Kidney tubule cell (primary cell): Measurements from ENCODE around the gene CD70.
"Not testable (repeated sequence)": the region's sequence is repeated elsewhere in the genome, so short reads cannot be mapped to it uniquely, and the experiment has no call there.

Experiments used
- DNase-seq: peaks from one replicate; pipeline ENCODE4 v3.0.0-alpha.2; 2018; ENCODE audit warnings: low spot score

CD70 gene, protein sequence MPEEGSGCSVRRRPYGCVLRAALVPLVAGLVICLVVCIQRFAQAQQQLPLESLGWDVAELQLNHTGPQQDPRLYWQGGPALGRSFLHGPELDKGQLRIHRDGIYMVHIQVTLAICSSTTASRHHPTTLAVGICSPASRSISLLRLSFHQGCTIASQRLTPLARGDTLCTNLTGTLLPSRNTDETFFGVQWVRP

DNA sequence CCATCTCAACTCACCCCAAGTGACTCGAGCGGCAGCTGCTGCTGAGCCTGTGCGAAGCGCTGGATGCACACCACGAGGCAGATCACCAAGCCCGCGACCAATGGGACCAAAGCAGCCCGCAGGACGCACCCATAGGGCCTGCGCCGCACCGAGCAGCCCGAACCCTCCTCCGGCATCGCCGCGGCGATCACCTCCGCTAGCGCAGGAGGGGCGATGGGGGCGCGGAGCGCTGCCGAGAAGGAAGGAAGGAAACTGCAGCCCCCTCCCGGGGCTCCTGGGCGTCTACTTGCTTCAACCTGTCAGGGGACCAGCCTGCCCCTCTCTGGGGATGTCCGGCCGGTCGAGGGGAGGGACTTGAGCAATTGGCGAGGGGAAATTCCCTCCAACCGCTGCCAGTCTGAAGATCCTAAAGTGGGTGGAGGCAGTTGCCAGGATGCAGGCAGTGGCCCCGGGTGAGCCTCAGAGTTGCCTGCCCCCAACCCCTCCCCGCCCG, at the start of gene CD70:
TSS of gene CD70 (minus strand) at position 324 of the 493 bp plus-strand sequence. CDS start at position 176, 148 bp downstream.
- DNase-seq: peak; percentile 86

DNA sequence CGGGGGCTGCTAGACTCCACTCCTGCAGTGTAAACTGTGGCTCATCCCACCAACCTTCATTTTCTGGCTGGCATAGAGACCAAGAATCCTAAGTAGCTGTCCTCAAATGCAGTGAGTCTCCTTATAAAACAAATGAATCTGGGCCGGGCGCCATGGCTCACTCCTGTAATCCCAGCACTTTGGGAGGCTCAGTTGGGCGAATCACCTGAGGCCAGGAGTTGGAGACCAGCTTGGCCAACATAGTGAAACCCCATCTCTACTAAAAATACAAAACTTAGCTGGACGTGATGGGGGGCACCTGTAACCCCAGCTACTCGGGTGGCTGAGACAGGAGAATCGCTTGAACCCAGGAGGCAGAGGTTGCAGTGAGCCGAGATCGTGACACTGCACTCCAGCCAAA, 49.4 kb upstream of the CD70 start:
- not testable (repeated sequence) for DNase-seq

DNA sequence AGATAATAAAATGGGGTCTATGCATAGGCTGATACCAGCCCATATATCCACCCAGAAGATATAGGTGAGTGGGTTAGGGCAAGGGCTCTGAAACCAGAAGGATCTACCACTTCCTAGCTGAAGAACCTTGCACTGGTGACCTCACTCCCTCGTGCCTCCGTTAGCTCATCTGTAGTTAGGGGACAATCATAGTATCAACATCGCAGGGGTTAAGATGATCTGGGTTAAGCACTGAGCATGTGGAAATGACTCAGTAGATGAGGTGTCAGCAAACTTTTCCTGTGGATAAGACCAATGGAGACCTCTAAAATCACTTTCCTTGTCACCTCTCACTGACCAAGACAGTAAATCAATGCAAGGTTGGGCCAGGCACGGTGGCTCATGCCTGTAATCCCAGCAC, 48.5 kb upstream of the CD70 start:
- DNase-seq: peak; percentile 90

DNA sequence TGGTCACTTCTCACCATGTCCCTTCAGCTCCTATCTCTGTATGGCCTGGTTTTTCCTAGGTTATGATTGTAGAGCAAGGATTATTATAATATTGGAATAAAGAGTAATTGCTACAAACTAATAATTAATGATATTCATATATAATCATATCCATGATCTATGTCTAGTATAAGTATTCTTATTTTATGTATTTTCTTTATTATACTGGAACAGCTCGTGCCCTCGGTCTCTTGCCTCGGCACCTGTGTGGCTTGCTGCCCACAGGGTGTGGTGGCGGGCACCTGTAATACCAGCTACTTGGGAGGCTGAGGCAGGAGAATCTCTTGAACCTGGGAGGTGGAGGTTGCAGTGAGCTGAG, 42.5 kb upstream of the CD70 start:
- not testable (repeated sequence) for DNase-seq

DNA sequence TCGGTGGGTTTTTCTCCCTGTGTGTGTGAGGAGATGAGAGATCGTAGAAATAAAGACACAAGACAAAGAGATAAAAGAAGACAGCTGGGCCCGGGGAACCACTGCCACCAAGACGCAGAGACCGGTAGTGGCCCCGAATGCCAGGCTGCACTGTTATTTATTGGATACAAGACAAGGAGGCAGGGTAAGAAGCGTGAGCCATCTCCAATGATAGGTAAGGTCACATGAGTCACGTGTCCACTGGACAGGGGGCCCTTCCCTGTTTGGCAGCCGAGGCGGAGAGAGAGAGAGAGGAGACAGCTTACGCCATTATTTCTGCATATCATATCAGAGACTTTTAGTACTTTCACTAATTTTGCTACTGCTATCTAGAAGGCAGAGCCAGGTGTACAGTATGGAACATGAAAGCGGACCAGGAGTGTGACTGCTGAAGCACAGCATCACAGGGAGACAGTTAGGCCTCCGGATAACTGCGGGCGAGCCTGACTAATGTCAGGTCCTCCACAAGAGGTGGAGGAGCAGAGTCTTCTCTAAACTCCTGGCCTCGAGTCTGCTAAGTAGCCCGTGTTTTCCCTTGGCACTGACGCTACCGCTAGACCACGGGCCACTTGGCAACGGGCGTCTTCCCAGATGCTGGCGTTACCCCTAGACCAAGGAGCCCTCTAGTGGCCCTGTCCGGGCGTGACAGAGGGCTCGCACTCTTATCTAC, 42.0 kb upstream of the CD70 start:
- peak; percentile 79 for DNase-seq

DNA sequence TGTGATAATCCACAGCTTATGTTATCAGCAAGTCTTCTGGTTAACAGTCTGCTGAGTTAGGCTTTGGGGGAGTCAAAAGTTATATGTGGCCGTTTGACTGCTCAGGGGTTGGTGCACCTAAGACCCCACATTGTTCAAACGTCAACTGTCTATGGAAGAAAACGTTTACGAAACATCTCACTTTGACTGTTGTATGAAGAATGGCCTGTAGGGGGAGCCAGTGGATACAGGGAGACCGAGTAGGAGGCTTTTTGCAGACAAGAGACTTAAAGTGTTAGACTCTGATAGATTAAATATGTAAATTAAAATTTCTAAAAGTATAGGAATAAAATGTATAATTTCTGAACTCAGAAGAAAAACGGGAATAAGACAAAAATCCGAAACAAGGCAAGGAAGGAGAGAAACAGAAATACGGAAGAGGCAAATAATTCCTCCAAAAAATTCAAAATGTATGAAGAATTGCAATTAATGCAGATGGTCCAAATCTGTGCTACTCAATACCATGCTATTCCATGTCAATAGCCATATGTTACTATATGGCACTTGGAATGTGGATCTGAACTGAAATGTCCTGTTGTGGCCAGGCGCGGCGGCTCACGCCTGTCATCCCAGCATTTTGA, 41.2 kb upstream of the CD70 start:
- peak; percentile 77 for DNase-seq

DNA sequence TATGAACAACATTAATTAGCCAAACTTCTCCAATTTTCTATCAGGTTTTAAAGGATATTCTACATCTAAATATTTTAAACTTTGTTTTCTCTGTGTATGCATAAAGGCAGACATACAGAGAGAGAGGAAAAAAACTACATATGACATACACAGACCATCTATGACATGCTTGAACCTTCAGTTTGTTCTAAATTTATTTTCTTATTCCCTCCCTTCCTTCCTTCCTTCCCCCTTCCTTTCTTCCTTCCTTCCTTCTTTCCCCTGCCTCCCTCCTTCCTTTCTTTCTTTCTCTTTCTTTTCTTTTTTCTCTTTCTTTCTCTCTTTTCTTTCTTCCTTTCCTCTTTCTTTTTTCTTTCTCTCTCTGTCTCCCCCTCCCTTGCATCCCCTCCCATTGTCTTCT, 35.8 kb upstream of the CD70 start:
- no peak for DNase-seq

DNA sequence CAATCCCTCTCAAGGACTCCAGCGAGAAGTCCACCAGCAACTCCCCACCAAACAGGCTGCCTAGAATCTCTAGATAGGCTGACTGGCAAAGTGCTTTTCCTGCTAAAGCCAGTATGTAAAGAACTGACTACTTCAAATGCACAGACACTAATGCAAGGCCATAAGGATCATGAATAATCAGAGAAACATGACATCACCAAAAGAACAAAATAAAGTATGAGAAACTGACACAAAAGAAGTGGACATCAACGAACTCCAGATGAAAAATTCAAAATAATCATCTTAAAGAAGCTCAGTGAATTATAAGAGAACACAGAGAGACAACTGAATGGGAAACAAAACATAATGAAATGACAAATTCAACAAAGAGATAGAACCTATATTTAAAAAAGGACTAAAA, 26.4 kb upstream of the CD70 start:
- no peak for DNase-seq

DNA sequence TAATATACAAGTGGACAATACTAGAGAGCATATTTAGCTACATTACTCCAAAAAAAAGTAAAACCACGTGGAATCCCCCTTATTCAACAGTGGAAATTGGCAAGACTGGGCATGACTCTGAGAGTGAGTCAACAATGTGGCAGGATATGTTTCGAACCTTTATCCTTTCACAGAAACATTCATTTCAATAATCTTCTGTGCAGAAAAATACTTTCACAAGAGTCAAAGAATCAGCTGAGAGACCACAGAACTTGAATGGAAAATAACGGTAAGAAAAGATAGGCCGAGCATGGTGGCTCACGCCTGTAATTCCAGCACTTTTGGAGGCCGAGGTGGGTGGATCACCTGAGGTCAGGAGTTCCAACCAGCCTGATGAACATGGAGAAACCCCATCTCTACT, 25.1 kb upstream of the CD70 start:
- DNase-seq: peak; percentile 53

DNA sequence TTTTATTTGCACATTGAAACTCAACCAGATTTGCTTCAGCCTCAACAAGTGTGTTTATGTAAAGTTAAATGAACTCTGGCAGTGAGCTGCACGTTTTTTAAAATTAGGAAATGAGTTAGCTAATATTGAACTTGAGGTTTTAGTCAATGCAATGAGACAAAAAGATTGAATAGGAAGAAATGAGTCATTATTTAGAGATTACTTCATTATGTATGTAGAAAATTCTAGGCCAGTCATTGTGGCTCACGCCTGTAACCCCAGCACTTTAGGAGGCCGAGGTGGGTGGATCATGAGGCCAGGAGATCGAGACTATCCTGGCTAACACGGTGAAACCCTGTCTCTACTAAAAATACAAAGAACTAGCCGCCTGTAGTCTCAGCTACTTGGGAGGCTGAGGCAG, 22.8 kb upstream of the CD70 start:
- peak; percentile 72 for DNase-seq

DNA sequence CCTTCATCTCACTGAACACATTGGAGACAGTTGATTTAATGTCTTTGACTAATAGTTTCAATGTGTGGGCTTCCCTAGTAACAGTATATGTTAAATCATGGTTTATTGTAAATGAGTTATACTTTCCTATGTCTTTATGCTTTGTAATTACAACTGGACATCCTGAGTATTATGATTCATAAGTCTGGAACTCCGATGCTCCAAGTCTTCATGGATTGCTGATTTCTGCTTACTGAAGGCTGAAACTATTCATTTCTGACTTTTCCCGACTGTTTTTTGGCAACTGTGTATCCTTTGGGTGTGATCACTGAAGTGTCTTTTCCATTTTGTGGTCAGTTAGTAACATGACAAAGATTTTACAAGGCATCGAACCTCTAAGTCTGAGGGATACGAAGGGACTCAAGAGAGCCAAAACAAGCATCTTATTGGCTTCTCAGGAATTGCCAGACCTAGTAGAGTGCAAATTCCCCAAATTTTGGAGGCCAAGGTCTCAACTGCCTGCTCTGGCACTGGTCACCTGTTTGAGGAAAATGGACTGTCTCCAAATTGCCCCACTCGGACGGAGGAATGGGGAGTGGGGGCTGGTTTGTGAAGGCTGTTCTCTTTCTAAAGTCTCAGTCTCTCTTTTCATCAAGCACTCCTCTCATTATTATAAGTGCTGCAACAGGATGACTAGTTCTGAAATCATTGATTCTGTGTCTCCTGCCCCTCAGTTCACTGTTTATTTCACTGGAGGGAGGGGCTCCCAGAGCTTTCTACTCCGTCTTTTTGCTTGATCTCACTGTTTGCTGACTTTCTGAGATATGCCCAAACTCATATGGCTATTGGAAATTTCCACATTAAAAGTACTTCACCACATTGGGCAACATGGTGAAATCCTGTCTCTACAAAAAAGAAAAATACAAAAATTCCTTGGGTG, 20.2 kb upstream of the CD70 start:
- DNase-seq: peak; percentile 99

DNA sequence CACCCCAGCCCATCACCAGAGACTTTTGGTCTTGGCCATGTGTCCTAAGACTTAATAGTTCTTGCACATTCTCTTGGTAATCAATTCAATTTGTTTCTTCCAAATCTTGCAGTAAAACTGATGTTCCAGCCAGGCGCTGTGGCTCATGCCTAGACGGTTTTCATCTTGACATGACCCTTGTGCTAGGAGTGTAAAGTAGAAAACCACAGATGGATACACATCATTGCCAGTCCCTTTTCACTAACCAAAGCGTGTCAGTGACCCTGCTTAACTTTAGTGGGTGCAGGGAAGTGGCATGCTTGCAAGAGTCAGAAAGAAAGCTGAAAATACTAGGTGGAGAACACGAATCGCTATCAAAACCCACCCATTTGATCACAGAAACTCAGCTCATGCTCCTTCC, 18.0 kb upstream of the CD70 start:
- peak; percentile 78 for DNase-seq

DNA sequence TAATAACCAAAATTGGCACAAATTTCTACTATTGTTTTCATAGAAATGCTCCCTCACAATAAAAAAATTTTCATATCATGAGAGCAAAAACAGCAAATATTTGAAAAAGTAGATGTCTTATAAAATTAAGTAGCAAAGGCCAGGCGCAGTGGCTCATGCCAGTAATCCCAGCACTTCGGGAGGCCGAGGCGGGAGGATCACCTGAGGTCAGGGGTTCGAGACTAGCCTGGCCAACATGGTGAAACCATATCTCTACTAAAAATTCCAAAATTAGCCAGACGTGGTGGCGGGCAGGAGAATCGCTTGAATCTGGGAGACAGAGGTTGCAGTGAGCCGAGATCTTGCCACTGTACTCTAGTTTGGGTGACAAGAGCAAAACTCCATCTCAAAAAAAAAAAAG, 17.2 kb upstream of the CD70 start:
- not testable (repeated sequence) for DNase-seq

DNA sequence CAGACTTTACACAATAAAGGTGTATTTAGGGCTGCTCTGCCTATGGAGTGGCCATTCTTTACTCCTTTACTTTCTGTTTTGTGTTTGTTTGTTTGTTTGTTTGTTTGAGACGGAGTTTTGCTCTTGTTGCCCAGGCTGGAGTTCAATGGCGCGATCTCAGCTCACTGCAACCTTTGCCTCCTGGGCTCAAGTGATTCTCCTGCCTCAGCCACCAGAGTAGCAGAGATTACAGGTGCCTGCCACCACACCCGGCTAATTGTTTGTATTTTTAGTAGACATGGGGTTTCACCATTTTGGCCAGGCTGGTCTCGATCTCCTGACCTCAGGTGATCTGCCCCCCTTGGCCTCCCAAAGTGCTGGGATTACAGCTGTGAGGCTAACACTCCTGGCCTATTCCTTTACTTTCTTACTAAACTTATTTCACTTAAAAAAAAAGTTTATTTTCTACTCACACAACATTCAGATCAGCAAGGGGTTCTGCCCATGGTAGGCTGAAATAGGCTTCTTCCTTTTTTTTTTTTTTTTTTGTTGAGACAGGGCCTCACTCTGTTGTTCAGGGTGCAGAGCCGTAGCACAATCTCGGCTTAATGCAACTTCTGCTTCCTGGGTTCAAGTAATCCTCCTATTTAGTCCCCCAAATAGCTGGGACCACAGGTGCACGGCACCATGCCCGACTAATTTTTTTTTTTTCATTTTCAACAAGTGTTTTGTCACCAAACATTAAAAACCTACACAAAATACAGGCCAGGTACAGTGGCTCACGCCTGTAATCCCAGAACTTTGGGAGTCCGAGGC, 15.5 kb upstream of the CD70 start:
- not testable (repeated sequence) for DNase-seq

DNA sequence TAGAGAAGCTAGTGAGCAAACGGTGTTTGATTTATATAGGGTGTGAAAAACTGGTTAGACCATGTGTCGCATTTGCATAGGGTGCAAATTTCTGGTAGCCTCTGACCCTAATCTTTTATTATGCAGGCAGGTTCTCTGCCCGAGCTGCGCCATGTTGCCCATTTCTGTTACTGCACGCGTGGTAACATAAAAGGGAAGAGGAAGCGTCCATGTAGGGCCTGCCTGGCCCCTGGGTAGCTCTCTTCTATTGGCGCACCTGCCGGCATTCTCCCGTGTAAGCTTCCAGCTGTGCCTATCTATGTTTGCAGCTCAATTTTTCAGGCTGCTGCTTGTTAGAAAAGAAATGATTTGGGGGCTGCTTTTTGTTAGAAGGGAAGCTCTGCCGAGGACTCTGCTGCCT, 14.0 kb upstream of the CD70 start:
- no peak for DNase-seq

DNA sequence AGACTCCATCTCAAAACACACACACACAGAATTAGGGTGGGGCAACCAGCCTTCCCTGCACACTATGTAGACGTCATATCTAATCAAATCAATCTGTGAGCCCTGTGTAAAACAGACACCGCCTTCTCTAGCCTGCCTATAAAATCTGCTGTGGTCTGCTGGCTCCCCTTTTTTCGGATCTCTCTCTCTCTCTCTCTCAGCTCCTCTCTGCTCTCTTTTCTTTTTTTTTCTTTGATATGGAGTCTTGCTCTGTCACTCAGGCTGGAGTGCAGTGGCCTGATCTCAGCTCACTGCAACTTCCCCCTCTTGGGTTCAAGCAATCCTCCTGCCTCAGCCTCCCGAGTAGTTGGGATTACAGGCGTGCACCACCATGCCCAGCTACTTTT, 11.8 kb upstream of the CD70 start:
- DNase-seq: no peak

DNA sequence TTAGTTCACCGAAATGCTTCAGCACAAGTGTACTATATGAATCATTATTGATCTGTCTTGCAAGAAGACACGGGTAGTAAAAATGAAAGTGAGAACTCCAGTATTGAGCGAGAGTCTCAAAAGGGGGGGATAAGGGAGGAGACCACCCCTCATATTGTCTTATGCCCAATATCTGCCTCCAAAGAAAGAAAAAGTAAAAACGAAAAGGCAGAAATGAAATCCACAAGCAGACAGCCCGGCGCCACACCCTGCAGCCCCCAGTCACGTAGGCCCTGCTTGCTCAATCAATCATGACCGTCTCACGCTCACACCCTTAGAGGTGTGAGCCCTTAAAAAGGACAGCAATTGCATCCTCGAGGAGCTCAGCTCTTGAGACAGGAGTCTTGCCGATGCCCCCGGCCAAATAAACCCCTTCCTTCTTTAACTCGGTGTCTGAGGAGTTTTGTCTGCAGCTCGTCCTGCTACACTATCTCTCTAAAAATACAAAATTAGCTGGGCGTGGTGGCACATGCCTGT, 10.6 kb upstream of the CD70 start:
- not testable (repeated sequence) for DNase-seq

DNA sequence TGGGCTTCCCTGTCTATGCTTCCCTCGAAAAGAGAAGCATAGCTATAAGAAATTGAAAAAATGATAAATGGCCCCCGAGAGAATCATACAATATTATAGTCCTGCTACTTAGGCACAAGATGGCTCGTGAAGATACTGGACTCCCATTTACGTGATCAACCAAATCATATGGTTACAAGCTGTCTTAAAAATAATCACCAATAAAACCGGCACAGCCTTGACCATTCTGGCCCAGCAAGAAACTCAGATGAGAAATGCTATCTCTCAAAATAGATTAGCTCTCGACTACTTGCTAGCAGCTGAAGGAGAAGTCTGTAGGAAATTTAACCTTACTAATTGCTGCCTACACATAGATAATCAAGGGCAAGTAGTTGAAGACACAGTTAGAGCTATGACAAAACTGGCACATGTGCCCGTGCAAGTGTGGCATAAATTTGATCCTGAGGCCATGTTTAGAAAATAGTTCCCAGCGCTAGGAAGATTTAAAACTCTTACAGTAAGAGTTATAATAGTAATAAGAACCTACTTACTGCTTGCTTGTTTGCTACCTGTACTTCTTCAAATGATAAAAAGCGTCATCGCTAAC, 10.1 kb upstream of the CD70 start:
- not testable (repeated sequence) for DNase-seq

DNA sequence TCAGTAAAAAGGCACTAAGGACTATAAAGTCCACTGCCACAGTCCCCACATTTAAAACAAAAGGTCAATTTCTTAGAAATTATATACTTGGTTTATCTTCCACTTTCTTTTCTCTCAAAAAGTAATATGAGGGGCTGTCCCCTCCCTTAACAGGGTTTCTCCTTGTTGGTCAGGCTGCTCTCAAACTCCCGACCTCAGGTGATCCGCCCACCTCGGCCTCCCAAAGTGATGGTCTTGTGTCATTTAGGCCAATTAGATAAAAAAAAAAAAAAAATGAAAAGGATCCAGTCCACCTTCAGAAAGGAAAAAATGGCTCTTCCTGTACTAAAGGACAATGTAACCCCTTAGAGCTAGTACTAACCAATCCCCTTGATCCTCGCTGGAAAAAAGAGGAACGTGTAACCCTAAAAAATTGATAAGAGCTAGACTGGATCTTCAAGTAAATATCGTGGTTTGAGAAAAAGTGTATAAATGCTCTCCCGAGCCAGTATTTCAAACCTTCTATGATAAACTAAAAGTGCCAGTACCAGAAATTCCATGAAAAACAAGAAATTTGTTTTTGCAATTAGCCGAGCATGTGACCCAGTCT, 9.0 kb upstream of the CD70 start:
- no peak for DNase-seq

DNA sequence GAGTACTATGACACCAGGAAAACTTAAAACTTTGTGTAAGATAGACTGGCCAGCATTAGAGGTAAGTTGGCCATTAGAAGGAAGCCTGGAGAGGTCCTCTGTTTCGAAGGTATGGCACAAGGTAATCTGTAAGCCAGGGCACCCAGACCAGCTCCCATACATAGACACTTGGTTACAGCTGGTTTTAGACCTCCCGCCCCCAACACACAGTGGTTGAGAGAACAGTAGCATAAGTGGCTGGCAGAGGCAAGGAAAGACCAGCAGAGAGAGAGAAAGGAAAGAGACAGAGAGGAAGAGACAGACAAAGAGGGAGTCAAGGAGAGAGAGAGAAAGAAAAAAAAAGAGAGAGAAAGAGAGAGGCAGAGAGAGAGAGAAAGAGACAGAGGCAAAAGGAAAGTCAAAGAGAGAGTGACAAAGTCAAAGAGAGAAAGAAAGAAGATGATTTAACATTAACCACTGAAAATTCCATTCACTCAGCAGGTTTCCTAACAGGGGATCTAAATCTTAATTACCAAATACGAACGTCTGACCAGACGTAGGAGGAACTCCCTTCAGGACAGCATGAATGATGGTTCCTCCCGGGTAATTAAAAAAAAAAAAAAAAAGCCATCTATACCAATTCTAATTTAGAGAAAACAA, 7.4 kb upstream of the CD70 start:
- DNase-seq: not testable (repeated sequence)
